ENCODE data around the gene CT47C1.
"Not testable (repeated sequence)": the region's sequence is repeated elsewhere in the genome, so short reads cannot be mapped to it uniquely, and the experiment has no call there.

The CT47C1 gene

GRCh38 chrX:119072744-119073143 is at the start of gene CT47C1:
CT47C1 (plus strand) TSS chrX:119072993; CDS start chrX:119073226, 233 bp downstream.
- no peak for DNase-seq

GRCh38 chrX:119025900-119026299 is 46.9 kb upstream of the CT47C1 start:
- DNase-seq = no peak

GRCh38 chrX:119026344-119026743 is 46.4 kb upstream of the CT47C1 start:
- DNase-seq = not testable (repeated sequence)

GRCh38 chrX:119027960-119028732 is 44.6 kb upstream of the CT47C1 start:
- not testable (repeated sequence) for DNase-seq

- no peak for DNase-seq
Observed at GRCh38 chrX:119028733-119029330, 44.0 kb upstream of the CT47C1 start.

GRCh38 chrX:119029656-119030055 is 43.1 kb upstream of the CT47C1 start:
- not testable (repeated sequence) for DNase-seq

GRCh38 chrX:119030990-119031389 is 41.8 kb upstream of the CT47C1 start:
- no peak for DNase-seq

- DNase-seq = no peak
Observed at GRCh38 chrX:119036107-119037029, 36.4 kb upstream of the CT47C1 start.

GRCh38 chrX:119040432-119040831 is 32.4 kb upstream of the CT47C1 start:
- DNase-seq = no peak

GRCh38 chrX:119041175-119041574 is 31.6 kb upstream of the CT47C1 start:
- no peak for DNase-seq

- no peak for DNase-seq
Observed at GRCh38 chrX:119042040-119042439, 30.8 kb upstream of the CT47C1 start.

GRCh38 chrX:119042996-119043395 is 29.8 kb upstream of the CT47C1 start:
- DNase-seq = no peak

GRCh38 chrX:119045884-119046283 is 26.9 kb upstream of the CT47C1 start:
- peak; percentile 43 for DNase-seq

- no peak for DNase-seq
Observed at GRCh38 chrX:119055687-119056086, 17.1 kb upstream of the CT47C1 start.

- no peak for DNase-seq
Observed at GRCh38 chrX:119062750-119063374, 9.9 kb upstream of the CT47C1 start.

GRCh38 chrX:119063428-119063827 is 9.4 kb upstream of the CT47C1 start:
- DNase-seq = no peak

GRCh38 chrX:119067023-119067739 is 5.6 kb upstream of the CT47C1 start:
- DNase-seq = peak; percentile 51

- peak; percentile 36 for DNase-seq
Observed at GRCh38 chrX:119069128-119069527, 3.7 kb upstream of the CT47C1 start.

GRCh38 chrX:119069762-119070161 is 3.0 kb upstream of the CT47C1 start:
- DNase-seq = no peak

GRCh38 chrX:119071381-119071780 is 1.4 kb upstream of the CT47C1 start:
- no peak for DNase-seq

- no peak for DNase-seq
Observed at GRCh38 chrX:119073200-119073905, 560 bp downstream of the CT47C1 start.

- no peak for DNase-seq
Observed at GRCh38 chrX:119073911-119074310, 1.1 kb downstream of the CT47C1 start.

Data from activated CD4-positive, alpha-beta T cell treated with anti-CD3 and anti-CD28 coated beads, Interleukin-2, amount 50 U/mL, for 16 hours (primary cell).